HL-60/S4 treated with retinoic acid at 250 ng/mL for 4 days and 3 days (cell line): ENCODE results near the gene ACTN1.
"Not testable (repeated sequence)": the region's sequence is repeated elsewhere in the genome, so short reads cannot be mapped to it uniquely, and the experiment has no call there.

ENCODE experiments used
- in situ Hi-C: fragments of 300-500 bp; cut with MboI; formaldehyde crosslinking; loops from 2 replicates; pipeline ENCODE4 v1.7.0; 2022; ENCODE audit warnings: low sequenced_read_pairs

ACTN1 gene

GRCh38 chr14:68986926-68987652, 8.0 kb upstream of the ACTN1 start:
- in situ Hi-C loops: no loop called here

GRCh38 chr14:68986225-68986624, 7.1 kb upstream of the ACTN1 start:
- in situ Hi-C loops: no loop called here

- in situ Hi-C loops: no loop called here
Measured at GRCh38 chr14:68984686-68985085, 5.6 kb upstream of the ACTN1 start.

DNA sequence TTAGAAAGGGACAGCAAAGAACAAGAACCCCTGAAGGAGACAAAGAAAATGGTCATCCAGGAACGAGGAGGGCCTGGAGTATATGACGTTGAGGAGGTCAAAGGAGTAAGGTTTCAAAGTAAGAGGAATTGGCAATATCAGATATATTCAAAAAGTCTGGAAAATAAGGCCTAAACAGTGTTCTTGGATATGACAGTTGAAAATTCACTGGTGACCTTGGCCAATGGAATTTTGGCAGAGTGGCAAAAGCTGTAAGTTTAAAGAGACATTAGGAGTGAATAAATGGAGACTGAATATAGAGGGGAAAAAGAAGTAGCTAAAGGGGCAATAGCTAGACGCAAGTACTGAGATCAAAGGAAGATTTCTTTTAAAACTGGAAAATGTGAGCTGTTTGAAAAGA, 4.1 kb upstream of the ACTN1 start:
- in situ Hi-C loops: no loop called here

- in situ Hi-C loops: no loop called here
Measured at GRCh38 chr14:68982581-68982980, 3.5 kb upstream of the ACTN1 start.

DNA sequence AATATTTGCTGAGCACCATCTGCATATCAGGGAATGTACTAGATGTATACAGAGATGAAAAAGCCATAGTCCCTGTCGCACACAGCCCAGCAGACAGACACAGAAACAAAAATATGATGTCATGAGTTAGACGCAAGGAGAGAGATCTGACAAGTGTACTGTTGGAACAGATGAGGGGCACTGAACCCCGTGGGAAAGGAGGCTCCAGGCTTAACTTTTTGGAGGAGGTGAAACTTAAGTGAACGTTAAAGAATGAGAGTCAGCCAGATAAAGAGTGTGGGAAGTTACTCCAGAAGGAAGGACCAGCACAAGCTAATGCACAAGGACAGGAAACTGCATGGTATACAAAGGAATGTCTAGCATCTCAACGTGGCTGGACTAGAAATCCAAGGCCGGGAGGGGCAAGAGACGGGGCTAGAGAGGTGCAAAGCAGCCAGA, 2.5 kb upstream of the ACTN1 start:
- in situ Hi-C loops: no loop called here

GRCh38 chr14:68981139-68981538, 2.0 kb upstream of the ACTN1 start:
- in situ Hi-C loops: no loop called here

DNA sequence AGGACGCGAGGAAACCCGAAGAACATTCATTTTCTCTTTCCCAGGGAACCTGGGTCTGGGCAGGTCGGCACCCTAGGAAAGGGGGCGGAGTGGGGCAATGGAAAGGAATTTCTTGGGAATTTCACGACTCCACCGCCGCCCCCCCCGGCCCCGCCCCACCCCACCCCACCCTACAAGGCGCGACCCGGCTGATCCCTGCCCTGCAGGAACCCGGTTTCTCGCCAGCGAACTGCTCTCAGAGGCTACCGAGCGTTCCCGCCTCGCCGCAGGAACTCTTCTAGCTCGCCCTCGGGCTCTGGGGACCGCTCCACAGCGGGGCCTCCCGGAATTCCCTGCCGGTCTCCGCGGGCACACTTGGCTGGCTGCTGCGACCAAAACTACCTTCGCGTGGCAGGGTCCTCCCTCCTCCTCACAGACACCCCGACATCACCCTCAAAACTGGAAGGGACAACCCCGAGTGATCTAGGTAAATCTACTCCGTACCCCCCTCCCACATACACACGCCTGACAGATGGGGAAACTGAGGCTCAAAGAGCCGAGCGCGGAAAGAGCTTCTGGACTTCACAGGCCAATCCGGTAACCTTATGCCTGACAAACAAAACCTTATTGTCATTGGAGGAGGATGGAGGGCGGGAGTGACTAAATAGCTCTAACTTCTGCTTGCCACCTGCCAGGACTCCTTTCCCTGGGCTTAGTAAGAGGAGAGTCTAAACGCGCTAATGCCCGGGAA, 785 bp upstream of the ACTN1 start:
- in situ Hi-C loops: no loop called here

GRCh38 chr14:68978172-68978911, 760 bp downstream of the ACTN1 start:
- in situ Hi-C loops: no loop called here

GRCh38 chr14:68977718-68978171, 1.4 kb downstream of the ACTN1 start:
- in situ Hi-C loops: no loop called here

- in situ Hi-C loops: no loop called here
Measured at GRCh38 chr14:68977180-68977717, 1.9 kb downstream of the ACTN1 start.

- in situ Hi-C loops: no loop called here
Measured at GRCh38 chr14:68976160-68977067, 2.7 kb downstream of the ACTN1 start.

GRCh38 chr14:68975667-68976066, 3.4 kb downstream of the ACTN1 start:
- in situ Hi-C loops: no loop called here

GRCh38 chr14:68974759-68975347, 4.2 kb downstream of the ACTN1 start:
- in situ Hi-C loops: no loop called here

GRCh38 chr14:68973639-68974038, 5.5 kb downstream of the ACTN1 start:
- in situ Hi-C loops: no loop called here

DNA sequence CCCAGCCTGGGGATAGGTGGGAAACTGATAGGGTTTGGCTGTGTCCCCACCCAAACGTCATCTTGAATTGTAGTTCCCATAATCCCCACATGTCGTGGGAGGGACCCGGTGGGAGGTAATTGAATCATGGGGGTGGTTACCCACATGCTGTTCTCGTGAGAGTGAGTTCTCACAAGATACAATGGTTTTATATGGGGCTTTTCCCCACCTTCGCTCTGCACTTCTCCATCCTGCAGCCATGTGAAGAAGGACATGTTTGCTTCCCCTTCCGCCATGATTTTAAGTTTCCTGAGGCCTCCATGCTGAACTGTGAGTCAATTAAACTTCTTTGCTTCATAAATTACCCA, 5.9 kb downstream of the ACTN1 start:
- in situ Hi-C loops: not testable (repeated sequence)

DNA sequence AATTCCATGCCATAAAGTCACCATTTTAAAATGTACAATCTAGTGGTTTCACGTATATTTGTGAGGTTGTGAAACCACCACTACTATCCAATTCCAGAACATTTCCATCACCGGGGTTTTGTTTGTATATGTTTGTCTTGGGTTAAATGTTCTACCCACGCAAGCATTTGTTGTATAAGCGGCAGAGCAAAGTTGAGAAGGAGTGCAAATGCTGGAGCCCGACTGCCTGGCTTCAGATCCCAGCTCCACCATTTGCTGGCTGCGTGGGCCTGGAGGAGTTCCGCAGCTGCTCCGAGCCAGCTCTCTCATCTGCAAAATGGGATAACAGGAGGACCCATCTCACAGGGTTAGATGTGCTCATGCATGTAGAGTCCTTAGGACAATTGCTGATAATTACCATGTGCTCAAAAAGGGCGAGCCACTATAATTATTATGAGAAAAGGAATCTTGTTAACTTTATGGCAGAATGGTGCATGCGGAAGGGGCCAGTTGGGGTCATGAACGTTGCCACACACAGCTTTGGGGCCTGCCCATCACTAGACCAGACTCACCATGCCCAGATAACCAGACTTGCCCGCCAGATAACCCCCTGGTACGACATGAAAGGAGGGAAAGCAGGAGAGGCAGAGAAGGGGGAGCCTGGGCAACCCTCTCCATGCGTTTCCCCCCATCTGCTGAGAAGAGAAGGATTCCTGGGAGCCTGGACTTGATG, 6.4 kb downstream of the ACTN1 start:
- in situ Hi-C loops: no loop called here

DNA sequence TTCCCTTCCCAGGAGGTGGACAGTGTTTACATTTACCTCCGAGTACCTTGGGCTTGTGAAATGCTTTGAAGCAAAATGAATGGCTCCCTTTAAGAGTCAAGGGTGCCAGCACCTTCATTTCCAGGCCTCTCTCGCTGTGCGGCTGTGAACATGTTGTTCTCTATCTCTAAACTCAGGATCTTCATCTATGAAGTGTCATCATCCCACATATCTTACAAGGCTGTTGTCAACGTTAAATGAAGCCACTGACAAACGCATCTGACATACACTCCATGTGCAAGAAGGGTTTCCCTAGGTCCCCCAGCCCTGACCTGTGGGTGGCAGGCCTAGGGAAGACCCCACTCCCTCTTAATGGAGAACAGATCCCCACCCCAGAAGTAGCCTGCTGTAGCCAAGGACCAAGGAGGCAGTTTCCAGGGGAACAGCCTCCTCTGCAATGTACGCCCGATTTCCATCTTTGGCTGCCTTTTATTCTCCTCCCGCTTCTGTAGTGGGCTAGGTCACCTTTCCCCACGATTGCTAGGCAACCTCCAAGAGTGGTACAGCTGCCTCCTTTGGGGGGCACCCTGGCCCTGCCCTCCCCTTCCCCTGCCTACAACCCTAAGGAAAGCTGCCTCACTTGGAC, 7.6 kb downstream of the ACTN1 start:
- in situ Hi-C loops: no loop called here

- in situ Hi-C loops: no loop called here
Measured at GRCh38 chr14:68970736-68971135, 8.4 kb downstream of the ACTN1 start.
